Keratinocyte (primary cell): ENCODE measurements around the gene RTN4RL2. TPM values are rescaled to one million over a fixed set of nuclear protein-coding genes. Genes with fewer than 3 reads are reported as not detected.

Experiments
- DNase-seq: peaks from one replicate; pipeline ENCODE4 v3.0.0-alpha.2; 2011; ENCODE audit warnings: low read depth, missing footprints, low spot score
- FAIRE-seq: peaks from 2 replicates; lab custom pipeline; 2011; peaks lifted over from hg19 to GRCh38; lab: Jason Lieb, UNC
- H2AFZ ChIP-seq: 2 replicates; pipeline ENCODE4 v1.6.0; 2012; ENCODE audit warnings: low read length, control low read depth, inconsistent platforms; ENCODE audit not compliant: control insufficient read depth
- H3K27ac ChIP-seq: 2 replicates; pipeline ENCODE4 v1.5.1; 2011; ENCODE audit warnings: low read length; ENCODE audit not compliant: control insufficient read depth, insufficient read depth
- H3K27me3 ChIP-seq: 3 replicates; pipeline ENCODE4 v1.6.0; 2011; ENCODE audit warnings: low read length; ENCODE audit not compliant: control insufficient read depth, insufficient read depth; ENCODE audit errors: extremely low read depth
- H3K36me3 ChIP-seq, 2 experiments: 2 replicates in 1 of 2; 3 replicates in 1 of 2; pipeline ENCODE4 v1.5.1; 2011; ENCODE audit warnings: low read length in 2 of 2, mild to moderate bottlenecking in 1 of 2; ENCODE audit not compliant: control insufficient read depth in 2 of 2, insufficient read depth in 2 of 2; ENCODE audit errors: extremely low read depth in 1 of 2
- H3K4me1 ChIP-seq: 3 replicates; pipeline ENCODE4 v1.5.1; 2011; ENCODE audit warnings: low read length; ENCODE audit not compliant: control insufficient read depth, insufficient read depth; ENCODE audit errors: extremely low read depth
- H3K4me2 ChIP-seq: 3 replicates; pipeline ENCODE4 v1.6.0; 2011; ENCODE audit warnings: low read depth, low read length; ENCODE audit not compliant: control insufficient read depth, insufficient read depth; ENCODE audit errors: extremely low read depth
- H3K4me3 ChIP-seq, 3 experiments: fragments of 200-600 bp in 1 of 3; sonication (generic) in 1 of 3; 2 replicates in 2 of 3; 3 replicates in 1 of 3; pipeline ENCODE4 v1.5.1; 2011 to 2016; ENCODE audit warnings: low read length in 3 of 3, mild to moderate bottlenecking in 3 of 3, control low read depth in 2 of 3, inconsistent platforms in 1 of 3, low read depth in 1 of 3, mixed read lengths in 1 of 3, mixed run types in 1 of 3, moderate library complexity in 1 of 3; ENCODE audit not compliant: control insufficient read depth in 2 of 3, insufficient read depth in 2 of 3; ENCODE audit errors: extremely low read depth in 1 of 3
- H3K79me2 ChIP-seq: 2 replicates; pipeline ENCODE4 v1.6.0; 2012; ENCODE audit warnings: low read length; ENCODE audit not compliant: control insufficient read depth, insufficient read depth
- H3K9ac ChIP-seq: 3 replicates; pipeline ENCODE4 v1.6.0; 2011; ENCODE audit warnings: low read length; ENCODE audit not compliant: control insufficient read depth, insufficient read depth; ENCODE audit errors: extremely low read depth
- H3K9me1 ChIP-seq: 3 replicates; pipeline ENCODE4 v1.6.0; 2011; ENCODE audit warnings: low read length; ENCODE audit not compliant: control insufficient read depth, insufficient read depth; ENCODE audit errors: extremely low read depth
- H3K9me3 ChIP-seq: 2 replicates; pipeline ENCODE4 v1.5.1; 2012; ENCODE audit warnings: low read depth, low read length; ENCODE audit not compliant: control insufficient read depth
- H4K20me1 ChIP-seq: 3 replicates; pipeline ENCODE4 v1.6.0; 2011; ENCODE audit warnings: low read length; ENCODE audit not compliant: control insufficient read depth, insufficient read depth; ENCODE audit errors: extremely low read depth
- CTCF ChIP-seq, 3 experiments: IDR thresholded peaks in 1 of 3; conservative IDR thresholded peaks in 1 of 3; optimal IDR thresholded peaks in 1 of 3; 2 replicates in 2 of 3; 3 replicates in 1 of 3; pipeline versions ENCODE3 to v1.5.1; 2011; ENCODE audit warnings: low read length in 3 of 3, mild to moderate bottlenecking in 3 of 3, moderate library complexity in 2 of 3, control low read depth in 1 of 3, inconsistent platforms in 1 of 3; ENCODE audit not compliant: insufficient read depth in 2 of 3; ENCODE audit errors: extremely low read depth in 1 of 3
- EZH2 ChIP-seq: IDR thresholded peaks from one replicate; pipeline ENCODE4 v1.6.1; 2012; ENCODE audit warnings: inconsistent platforms, mild to moderate bottlenecking, low read length, moderate library complexity
- dilution Hi-C: fragments of 300-500 bp; cut with MboI; formaldehyde crosslinking; loops from one replicate; pipeline ENCODE4 v1.7.0; 2020; ENCODE audit warnings: low sequenced_read_pairs; ENCODE audit not compliant: extremely low pct_ligation_motif_present
- polyA plus RNA-seq, 5 experiments: library from polyadenylated mRNA; depleted of rRNA in 3 of 5; stranded (reverse) in 3 of 5; stranded (forward) in 1 of 5; unstranded in 1 of 5; fragments of >200 nt; gene quantifications; 1 replicate in 1 of 5; 2 replicates in 3 of 5; 3 replicates in 1 of 5; pipeline versions ENCODE4 v1.2.1 to v1.2.3, GENCODE V29; 2011 to 2012; ENCODE audit warnings: missing spikeins in 2 of 5, low read depth in 1 of 5, low replicate concordance in 1 of 5

RTN4RL2 gene
- polyA plus RNA-seq, 1 donor (not counting 4 experiments of a cell fraction or from before 2014, with no cell fraction given) = 0.03 TPM

GRCh38 chr11:57426929-57427726 is 33.2 kb upstream of the RTN4RL2 start, which contains the start of gene SLC43A3:
SLC43A3 (minus strand) TSS chr11:57427121; CDS start chr11:57426172, 949 bp downstream.
- Histone ChIP-seq H3K4me2 (peak within 1 kb of the TSS; percentile 75), H3K27ac (peak within 1 kb of the TSS; percentile 98), H3K4me1 (peaks cover 42% of the 10 kb centered on the region), H4K20me1 (no peaks in the 10 kb centered on the region), H3K9ac (peak within 1 kb of the TSS; percentile 91), H3K9me1 (no peaks in the 10 kb centered on the region), H2AFZ (peak within 1 kb of the TSS; percentile 64), H3K79me2 (peaks cover 22% of the 10 kb centered on the region), H3K4me3 (peak within 1 kb of the TSS; percentile 39 to 80 (median 64)), H3K36me3 (peaks cover 0 to 14% of the 10 kb centered on the region in 2 experiments), H3K9me3 (no peaks in the 10 kb centered on the region), H3K27me3 (no peaks in the 10 kb centered on the region)
- DNase-seq (no peak), FAIRE-seq (peak; percentile 83)
- TF ChIP-seq CTCF (optimal IDR thresholded peaks at IDR 0.05 in 1 of 3, IDR thresholded peaks at IDR 0.05 in 1 of 3, conservative IDR thresholded peaks at IDR 0.05 in 1 of 3; ENCODE audit: extremely low read depth in 1 of 3, insufficient read depth in 2 of 3, low read length in 3 of 3) (no peak), EZH2 (no peak)
- dilution Hi-C loops = no loop called here

- DNase-seq = no peak
- peaks cover 18% of the 10 kb centered on the region for H3K79me2 ChIP-seq
- H3K9ac ChIP-seq = peak overlapping the region; percentile 91
- H3K27ac ChIP-seq = peak overlapping the region; percentile 98
- H3K27me3 ChIP-seq = no peaks in the 10 kb centered on the region
- peaks cover 42% of the 10 kb centered on the region for H3K4me1 ChIP-seq
- no peaks in the 10 kb centered on the region for H3K9me3 ChIP-seq
- no peak overlapping the region for H3K4me3 ChIP-seq
- H3K9me1 ChIP-seq = no peaks in the 10 kb centered on the region
- dilution Hi-C loops = no loop called here
- peak overlapping the region; percentile 22 for H2AFZ ChIP-seq
- peaks cover 0 to 12% of the 10 kb centered on the region in 2 experiments for H3K36me3 ChIP-seq
- H3K4me2 ChIP-seq = peak overlapping the region; percentile 75
- no peaks in the 10 kb centered on the region for H4K20me1 ChIP-seq
- no peak for TF ChIP-seq CTCF (optimal IDR thresholded peaks at IDR 0.05 in 1 of 3, IDR thresholded peaks at IDR 0.05 in 1 of 3, conservative IDR thresholded peaks at IDR 0.05 in 1 of 3; ENCODE audit: extremely low read depth in 1 of 3, insufficient read depth in 2 of 3, low read length in 3 of 3)
- no peak for TF ChIP-seq EZH2
- no peak for FAIRE-seq
These were observed 32.6 kb upstream of the RTN4RL2 start for GRCh38 chr11:57427727-57428082.
